Measurements from ENCODE around the gene SNU13.
"Not testable (repeated sequence)": the region's sequence is repeated elsewhere in the genome, so short reads cannot be mapped to it uniquely, and the experiment has no call there.

- TF ChIP-seq, protein P1, sequence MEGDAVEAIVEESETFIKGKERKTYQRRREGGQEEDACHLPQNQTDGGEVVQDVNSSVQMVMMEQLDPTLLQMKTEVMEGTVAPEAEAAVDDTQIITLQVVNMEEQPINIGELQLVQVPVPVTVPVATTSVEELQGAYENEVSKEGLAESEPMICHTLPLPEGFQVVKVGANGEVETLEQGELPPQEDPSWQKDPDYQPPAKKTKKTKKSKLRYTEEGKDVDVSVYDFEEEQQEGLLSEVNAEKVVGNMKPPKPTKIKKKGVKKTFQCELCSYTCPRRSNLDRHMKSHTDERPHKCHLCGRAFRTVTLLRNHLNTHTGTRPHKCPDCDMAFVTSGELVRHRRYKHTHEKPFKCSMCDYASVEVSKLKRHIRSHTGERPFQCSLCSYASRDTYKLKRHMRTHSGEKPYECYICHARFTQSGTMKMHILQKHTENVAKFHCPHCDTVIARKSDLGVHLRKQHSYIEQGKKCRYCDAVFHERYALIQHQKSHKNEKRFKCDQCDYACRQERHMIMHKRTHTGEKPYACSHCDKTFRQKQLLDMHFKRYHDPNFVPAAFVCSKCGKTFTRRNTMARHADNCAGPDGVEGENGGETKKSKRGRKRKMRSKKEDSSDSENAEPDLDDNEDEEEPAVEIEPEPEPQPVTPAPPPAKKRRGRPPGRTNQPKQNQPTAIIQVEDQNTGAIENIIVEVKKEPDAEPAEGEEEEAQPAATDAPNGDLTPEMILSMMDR (IDR thresholded peaks at IDR 0.05; ENCODE audit: insufficient read depth, low read depth, low read length) = not testable (repeated sequence)
- TF ChIP-seq EZH2 (IDR thresholded peaks at IDR 0.05; ENCODE audit: insufficient read depth, low read length) = not testable (repeated sequence)
These were observed 25.1 kb downstream of the SNU13 start for GRCh38 chr22:41663594-41663993.

Measured in astrocyte (in vitro differentiated cells and primary cell).